Measurements from ENCODE around the gene ARX.

The ARX gene

GRCh38 chrX:25016938-25017598 lies 1.3 kb upstream of the ARX start:
- no peak for DNase-seq (ENCODE audit: low read depth)

DNA sequence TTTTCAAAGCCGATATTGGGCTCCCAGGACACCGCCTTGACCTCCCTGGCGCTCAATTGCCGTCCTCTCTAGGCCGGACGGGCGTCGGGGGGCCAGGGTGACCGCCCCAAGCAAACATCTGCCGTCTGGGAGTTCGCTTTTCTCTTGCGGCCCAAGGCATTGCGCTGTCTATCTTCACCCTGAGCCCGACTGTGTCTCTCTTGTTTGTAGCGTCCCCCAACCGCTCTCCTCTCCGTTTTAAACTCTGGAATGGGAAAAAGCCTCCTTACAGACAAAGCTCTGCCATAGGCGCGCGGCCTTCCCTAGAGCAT lies 551 bp upstream of the ARX start:
- no peak for DNase-seq (ENCODE audit: low read depth)

- no peak for DNase-seq (ENCODE audit: low read depth)
Measured at GRCh38 chrX:25014366-25014838, 1.4 kb downstream of the ARX start.

DNA sequence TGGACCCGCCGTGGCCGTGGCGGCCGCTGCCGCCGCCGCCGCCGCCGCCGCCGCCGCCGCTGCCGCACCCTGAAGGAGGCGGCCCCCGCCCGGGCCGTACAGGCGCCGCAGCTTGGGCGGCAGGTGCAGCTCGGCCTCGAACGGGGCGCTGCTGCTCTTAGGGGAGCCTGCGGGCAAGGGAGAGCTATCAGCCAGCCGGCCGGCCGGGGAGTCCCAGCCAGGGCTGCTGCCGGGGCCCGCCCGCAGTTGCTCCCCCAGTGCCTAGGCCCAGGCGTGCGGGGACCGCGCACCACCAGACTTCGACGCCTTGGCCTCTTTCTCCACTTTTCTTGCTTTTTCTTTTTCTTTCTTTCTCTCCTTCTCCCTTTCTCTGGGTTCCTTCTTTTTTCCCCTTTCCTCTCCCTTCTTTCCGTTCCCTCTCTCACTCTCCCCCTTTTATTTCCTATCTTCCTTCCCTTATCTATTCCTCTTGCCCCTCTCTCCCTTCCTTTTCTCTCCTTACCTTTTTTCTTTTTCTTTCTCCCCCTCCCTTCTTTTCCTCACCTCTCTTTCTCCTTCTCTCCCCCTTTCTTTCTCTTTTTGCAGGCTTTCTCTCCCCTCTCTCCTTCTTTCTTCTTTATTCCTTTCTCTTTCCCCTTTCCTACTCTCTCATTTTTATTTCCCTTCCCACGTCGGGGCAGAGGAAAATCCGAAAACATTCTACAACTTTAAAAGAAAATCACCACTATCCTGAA lies 2.0 kb downstream of the ARX start:
- DNase-seq (ENCODE audit: low read depth), result no peak

GRCh38 chrX:25012793-25013631 lies 2.8 kb downstream of the ARX start:
- no peak for DNase-seq (ENCODE audit: low read depth)

DNA sequence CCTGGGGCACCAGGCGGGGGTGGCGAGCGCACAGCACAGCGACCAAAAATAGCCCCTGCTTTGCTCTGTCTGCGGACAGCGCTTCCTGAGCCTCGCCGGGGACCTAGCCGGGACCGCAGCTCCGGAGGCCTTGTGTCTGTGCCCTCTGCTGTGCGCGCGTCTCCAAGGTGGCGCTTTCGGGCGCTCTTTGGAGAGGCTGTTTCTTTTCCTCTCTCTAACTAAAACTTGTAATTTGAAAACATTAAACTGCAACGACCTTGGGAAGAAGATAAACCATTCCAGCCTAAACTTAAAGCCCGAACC lies 3.4 kb downstream of the ARX start:
- no peak for DNase-seq (ENCODE audit: low read depth)

GRCh38 chrX:25011589-25012432 lies 4.0 kb downstream of the ARX start:
- DNase-seq (ENCODE audit: low read depth), result no peak

GRCh38 chrX:25010784-25011588 lies 4.8 kb downstream of the ARX start:
- no peak for DNase-seq (ENCODE audit: low read depth)

GRCh38 chrX:25009407-25009806 lies 6.4 kb downstream of the ARX start:
- no peak for DNase-seq (ENCODE audit: low read depth)

- no peak for DNase-seq (ENCODE audit: low read depth)
Measured at GRCh38 chrX:25007059-25008053, 8.4 kb downstream of the ARX start.

GRCh38 chrX:25006586-25007058 lies 9.1 kb downstream of the ARX start:
- no peak for DNase-seq (ENCODE audit: low read depth)

GRCh38 chrX:25005382-25006185 lies 10.2 kb downstream of the ARX start:
- DNase-seq (ENCODE audit: low read depth), result no peak

DNA sequence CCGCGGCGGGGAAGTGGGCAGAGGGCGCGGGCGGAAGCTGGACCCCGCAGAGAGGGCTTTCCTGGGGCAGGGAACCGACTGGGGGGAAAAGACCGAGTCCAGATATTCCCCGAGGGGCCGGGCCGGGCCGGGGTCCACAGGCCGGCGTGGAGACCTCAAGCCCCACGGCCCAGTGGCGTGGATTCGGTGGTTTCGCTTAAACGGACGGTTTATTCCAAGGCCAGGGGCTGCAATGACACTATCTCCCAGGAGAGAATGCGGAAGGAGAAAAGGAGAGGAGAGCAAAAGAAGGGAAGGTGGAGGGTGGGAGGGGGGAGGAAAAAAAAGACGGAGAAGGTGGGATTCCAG lies 10.8 kb downstream of the ARX start:
- DNase-seq (ENCODE audit: low read depth), result no peak

GRCh38 chrX:25004485-25005032 lies 11.2 kb downstream of the ARX start:
- DNase-seq (ENCODE audit: low read depth), result no peak

DNA sequence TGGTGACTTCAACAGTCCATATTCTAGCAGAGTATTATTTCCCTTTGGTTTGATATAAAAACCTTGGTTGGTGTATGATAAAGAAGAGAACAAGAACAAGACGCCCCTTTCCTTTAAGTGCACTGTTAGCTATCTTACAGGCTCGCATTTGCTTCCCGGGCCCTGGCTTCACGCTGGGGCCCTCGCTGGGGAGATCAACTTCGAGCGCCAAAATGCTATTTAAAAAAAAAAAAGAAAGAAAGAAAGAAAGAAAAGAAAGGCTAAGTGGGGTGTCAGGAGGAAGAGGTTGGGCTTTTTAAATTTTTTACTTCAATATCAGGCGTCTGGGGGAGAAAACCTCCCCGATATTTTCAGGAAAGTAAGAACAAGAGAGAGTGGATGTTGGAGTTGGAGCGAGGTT lies 11.7 kb downstream of the ARX start:
- no peak for DNase-seq (ENCODE audit: low read depth)

DNA sequence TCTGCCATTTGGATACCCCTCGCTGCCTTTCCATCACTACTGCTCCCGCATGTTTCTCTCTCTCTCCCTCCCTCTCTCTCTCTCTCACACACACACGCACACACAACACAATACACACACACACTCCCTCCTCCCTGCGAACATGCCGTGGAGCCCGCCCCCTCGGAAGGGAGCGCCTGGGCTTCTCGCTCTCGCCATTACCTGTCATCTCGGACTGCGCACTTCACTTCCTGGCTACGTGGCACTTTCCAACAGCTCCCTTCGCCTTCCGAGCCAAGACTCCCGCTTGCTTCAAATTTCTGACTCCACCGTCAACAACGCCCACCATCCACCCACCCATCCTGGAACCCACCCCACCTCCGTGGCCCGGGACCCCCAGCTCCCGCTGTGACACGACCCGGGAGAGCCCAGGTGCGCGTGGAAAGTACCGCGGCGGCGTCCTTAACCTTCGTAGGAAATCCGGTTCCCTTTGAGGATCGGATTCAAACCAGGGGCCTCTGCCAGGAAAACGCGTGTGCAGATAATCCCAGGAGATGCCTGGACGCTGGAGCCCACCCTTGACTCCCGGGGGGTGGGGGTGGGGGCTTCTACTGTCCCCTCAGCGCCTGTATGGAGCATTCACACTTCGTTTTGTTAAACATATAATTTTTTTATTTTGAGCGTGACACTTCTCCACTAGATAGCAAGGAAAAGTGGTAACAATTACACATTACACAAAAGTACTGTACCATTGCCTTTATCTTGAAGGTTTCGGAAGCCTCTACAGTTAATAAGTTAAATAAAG lies 12.5 kb downstream of the ARX start:
- no peak for DNase-seq (ENCODE audit: low read depth)

DNA sequence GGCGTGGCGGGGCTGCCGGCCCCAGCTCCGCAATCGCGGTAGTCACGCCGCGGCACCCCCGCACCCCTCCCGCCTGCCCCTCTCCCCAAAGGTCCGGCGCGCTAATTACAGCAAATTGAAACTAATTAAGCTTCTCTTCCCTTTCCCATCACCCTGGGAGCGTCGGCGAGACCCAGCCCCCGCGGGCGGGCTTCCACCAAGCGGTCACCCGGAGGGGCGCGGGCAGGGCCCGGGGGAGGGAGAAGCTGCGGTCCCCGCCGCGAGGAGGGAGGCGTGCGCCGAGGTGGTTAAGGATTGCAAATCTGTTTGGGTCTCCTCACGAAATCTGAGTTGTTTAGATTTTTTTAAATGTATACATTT lies 13.1 kb downstream of the ARX start:
- no peak for DNase-seq (ENCODE audit: low read depth)

Measured in stimulated activated CD8-positive, alpha-beta memory T cell treated with anti-CD3 and anti-CD28 coated beads, Interleukin-12 subunit alpha, Interleukin-12 subunit beta, amount 100 ng/mL, for 4 hours (primary cell).